Heart left ventricle (tissue), 13 donors: ENCODE data around the gene PIK3R1.

Experiments used
- CTCF ChIP-seq, 12 donors: fragments of 200-600 bp; sonication (generic) in 4 of 12; IDR thresholded peaks; one replicate each; pipeline versions ENCODE4 v1.5.0 to v1.8.0; 2018 to 2022; ENCODE audit warnings: antibody characterized with exemption in 12 of 12, mild to moderate bottlenecking in 5 of 12
- POLR2A ChIP-seq, 2 donors: fragments of 450-650 bp; IDR thresholded peaks; one replicate each; pipeline ENCODE4 v1.6.1; 2017; ENCODE audit warnings: antibody characterized with exemption in 2 of 2, mild to moderate bottlenecking in 2 of 2, moderate library complexity in 2 of 2
- donor health status: ischemic (EF 13 %, LVEDD 7.1; RV severe dilation, severe dysfunction).
- donor health status: DM: no; HTN: yes; CAD: no.
- donor health status: DM: no; HTN: no; CAD: no.
- donor health status: ischemic (EF 25% LVEDD 6.9; RV normal size, moderate dysfunction).
- donor health status: ischemic (EF 25% LVEDD 5.7; RV mildly dilated, moderate dysfunction).
- donor health status: ischemic (EF 35%, LVEDD 5.7; RV mildly dilated, moderate dysfunction).
- donor health status: nonischemic (EF 11% LVEDD 7.7; RV severe dilation, severe dysfunction).
- donor health status: DM: yes; HTN: yes; CAD: no.
- donor health status: PGD.
- donor health status: ischemic (EF 29% LVEDD 5.4; RV normal size, mild dysfunction).
- donor health status: nonischemic (EF 23%, LVEDD 6.1; RV moderate dilation, normal function).

- TF ChIP-seq CTCF (IDR thresholded peaks at IDR 0.05) (no peak), POLR2A (IDR thresholded peaks at IDR 0.05) (no peak)
These were observed 100.9 kb downstream of the PIK3R1 start for GRCh38 chr5:68316469-68316868.
